ENCODE results near the gene TSSK2.

DNA sequence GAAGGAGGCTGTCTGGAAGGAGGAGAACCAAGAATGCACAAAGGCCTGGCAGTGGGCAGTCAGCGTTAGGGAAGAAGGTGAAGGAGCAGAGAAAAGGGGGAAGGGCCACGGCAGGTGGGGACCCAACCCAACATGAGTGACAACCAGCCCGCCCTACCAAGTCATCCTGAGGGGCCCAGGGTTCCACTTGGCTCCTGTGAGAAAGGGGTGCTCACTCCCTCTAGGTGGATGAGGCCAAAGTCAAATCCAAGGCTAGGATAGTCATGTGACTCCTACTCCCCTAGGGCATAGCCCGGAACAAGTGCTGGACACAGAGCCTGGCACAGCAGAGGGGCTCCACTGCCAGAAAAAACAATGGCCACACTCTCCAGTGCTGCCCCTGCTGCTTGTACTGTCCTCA lies 6.7 kb upstream of the TSSK2 start:
- TF ChIP-seq POLR2AphosphoS5 (IDR thresholded peaks at IDR 0.05): no peak
- no peak for TF ChIP-seq CTCF (IDR thresholded peaks at IDR 0.05)
- TF ChIP-seq EP300 (IDR thresholded peaks at IDR 0.05; ENCODE audit: low read depth): no peak
- TF ChIP-seq POLR2A (IDR thresholded peaks at IDR 0.05): no peak

All from transverse colon (tissue), 4 donors.